ENCODE results near the gene PTK7.

PTK7 gene

DNA sequence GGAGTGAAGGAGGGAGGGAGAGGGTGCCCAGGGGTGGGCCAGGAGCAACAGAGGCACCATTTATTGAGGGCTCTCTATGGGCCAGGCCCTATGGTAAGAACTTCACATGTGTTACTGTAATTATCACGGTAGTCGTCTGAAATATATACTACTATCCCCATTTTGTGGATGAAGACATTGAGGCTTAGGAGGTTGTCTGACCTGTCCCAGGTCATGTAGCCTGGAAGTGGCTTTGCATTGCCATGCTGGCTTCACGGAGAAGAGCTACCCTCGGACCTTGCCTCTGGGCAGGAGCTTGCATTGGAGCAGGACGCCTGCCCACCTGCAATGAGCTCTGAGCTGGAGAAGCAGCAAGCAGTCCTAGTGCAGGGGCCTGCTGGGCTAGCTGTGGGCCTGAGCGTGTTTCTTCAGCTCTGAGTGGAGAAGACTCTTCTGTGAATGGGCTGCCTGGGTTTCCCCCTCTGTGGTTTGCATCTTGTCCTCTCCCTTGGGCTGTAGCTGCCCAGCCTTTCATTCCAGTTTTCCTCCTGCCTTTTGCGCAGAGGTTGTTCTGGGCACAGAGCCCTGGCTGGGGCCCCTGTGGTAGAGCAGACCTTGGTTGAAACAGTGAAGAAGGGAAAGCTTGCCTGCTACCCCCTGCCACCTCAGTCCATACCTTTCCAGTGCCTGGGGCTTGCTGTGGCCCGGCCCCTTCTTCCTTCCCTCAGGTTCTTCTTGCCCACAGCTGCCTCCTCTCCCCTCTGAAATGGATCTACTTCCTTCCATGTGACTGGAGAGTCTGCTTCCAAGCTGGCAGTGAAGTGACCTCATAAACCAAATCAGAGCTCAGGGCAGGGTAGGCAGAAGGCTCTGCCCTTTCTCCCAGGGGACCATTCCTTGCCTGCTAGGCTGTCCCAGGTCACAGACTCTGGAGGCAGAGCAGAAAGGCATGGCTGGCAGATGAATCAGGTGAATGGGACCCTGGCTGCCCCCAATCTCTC, 70.9 kb downstream of the PTK7 start:
- no peak for FAIRE-seq

DNA sequence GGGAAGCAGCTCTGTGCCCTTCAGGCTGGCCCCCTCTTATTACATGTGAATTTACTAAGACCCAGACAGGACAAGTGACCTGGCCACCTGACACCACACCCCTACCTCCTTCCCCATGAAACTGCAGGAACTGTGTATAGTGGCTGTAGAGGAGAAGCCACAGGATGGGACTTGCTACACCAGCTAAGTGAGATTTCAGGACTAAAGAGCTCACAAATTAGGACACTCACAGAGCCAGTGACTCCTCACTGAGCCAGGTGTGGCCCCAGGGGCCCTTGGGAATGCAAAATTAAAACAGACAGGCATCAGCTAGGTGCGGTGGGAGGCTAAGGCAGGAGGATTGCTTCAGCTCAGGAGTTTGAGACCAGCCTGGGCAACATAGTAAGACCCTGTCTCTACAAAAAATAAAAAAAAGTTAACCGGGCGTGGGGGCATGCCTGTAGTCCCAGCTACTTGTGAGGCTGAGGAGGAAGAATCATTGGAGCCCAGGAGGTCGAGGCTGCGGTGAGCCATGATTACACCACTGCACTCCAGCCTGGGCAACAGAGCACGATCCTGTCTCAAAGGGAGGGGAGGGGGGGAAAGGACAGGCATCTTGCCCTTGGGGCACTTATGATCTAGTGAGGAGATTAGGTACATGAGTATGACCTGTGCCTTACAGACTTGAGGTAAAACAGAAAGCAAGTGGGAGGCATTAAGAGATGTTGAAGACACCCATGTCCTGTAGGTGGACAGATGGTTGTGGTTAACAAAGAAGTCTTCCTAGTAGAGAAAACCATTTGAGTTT, 71.8 kb downstream of the PTK7 start:
- FAIRE-seq, result no peak

DNA sequence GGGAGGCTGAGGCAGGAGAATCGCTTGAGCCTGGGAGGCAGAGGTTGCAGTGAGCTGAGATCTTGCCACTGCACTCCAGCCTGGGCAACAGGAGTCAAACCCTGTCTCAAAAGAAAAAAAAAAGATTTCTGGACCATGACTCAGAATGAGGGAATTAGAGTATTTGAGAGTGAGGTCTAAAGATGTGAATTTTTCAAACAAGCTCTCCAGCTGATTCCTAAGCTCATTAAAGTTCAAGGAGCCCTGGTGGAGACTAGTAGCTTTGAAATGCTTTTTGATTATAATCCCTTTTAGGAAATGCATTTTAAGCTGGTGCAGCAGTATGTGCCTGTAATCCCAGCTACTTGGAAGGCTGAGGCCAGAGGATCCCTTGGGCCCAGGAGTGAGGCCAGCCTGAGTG, 73.2 kb downstream of the PTK7 start:
- FAIRE-seq, result no peak

DNA sequence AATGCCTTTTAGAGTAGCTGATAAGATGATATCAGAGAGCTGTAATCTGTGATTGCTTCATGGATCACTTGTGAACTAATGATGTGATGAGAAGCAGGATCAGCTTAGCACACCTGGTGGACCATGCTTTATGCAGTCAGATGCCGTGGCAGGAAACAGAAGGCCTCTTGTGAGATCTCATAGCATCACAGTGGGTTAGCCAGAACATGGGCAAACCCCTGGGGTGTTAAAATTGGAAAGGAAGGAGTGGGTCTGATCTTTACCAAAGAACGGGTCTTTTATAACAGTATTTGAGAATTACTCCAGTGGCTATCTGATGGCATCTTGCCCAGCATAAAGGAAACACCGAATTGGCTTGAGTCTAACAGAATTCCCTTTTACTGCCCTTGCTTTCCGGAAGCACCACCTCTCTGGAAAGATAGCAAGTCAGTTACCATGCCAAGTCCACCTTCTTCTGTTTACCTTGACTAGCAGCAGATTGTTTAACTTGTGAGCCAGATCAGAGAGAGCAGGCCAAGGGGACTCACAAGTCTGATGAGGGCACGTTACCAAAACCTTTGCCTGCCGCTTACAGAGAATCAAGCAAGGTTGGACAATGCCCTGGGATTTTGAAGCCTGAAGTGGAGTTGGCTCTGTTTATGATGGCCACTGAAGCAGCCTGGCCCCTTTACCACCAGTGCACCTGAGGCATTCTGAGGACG, 74.1 kb downstream of the PTK7 start:
- no peak for FAIRE-seq

DNA sequence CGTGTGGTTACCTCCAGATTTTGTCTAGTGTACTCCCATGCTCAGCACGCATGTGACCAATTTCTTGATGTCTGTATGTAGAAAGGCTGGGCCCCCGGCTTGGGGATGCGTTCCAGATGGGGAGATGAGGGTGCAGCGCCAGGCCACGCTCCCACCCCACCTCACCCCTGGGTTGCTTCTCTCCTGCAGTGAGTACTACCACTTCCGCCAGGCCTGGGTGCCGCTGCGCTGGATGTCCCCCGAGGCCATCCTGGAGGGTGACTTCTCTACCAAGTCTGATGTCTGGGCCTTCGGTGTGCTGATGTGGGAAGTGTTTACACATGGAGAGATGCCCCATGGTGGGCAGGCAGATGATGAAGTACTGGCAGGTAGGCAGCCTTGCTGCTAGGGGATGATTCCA, 83.5 kb downstream of the PTK7 start:
- FAIRE-seq, result no peak

- FAIRE-seq, result no peak
Measured at GRCh38 chr6:43163899-43164298, 87.8 kb downstream of the PTK7 start.

- no peak for FAIRE-seq
Measured at GRCh38 chr6:43170417-43170930, 94.4 kb downstream of the PTK7 start.

DNA sequence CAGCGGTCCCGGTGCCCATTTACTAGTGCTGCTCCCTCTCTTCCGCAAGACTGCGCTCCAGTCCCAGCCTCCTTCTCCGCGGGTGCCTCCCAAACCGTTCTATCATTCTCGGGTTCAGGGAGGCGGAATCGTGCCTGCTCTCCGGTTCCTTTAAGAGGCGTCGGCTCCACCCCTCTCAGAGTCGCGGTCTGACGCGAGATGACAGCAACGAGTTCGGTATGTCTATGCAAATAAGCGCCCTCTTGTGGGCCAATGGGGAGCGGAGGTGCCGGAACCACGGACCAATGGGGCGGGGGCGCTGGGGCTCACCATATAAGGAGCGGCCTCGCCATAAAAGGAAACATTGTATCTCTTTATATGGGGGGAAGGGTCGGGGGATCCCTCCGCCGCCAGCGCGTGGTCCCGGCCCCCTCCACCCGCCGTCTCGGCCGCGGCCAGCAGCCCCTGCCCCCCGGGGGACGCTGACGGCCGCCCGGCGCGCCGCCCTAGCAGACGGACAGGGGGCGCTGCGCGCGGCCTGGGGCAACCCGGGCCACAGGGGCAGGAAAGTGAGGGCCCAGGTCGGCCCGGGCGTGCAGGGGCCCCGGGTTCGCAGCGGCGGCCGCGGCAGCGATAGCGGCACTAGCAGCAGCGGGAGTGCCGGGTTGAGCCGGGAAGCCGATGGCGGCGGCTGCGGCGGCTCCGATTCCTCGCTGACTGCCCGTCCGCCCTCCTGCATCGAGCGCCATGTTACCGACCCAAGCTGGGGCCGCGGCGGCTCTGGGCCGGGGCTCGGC, 95.0 kb downstream of the PTK7 start, which contains the start of gene SRF:
Gene SRF (plus strand): TSS at position 339 of the 776 bp plus-strand sequence. CDS start 388 bp downstream, at position 727.
- FAIRE-seq, result peak; percentile 96

- FAIRE-seq, result no peak
Measured at GRCh38 chr6:43171707-43172103, 95.6 kb downstream of the PTK7 start.

DNA sequence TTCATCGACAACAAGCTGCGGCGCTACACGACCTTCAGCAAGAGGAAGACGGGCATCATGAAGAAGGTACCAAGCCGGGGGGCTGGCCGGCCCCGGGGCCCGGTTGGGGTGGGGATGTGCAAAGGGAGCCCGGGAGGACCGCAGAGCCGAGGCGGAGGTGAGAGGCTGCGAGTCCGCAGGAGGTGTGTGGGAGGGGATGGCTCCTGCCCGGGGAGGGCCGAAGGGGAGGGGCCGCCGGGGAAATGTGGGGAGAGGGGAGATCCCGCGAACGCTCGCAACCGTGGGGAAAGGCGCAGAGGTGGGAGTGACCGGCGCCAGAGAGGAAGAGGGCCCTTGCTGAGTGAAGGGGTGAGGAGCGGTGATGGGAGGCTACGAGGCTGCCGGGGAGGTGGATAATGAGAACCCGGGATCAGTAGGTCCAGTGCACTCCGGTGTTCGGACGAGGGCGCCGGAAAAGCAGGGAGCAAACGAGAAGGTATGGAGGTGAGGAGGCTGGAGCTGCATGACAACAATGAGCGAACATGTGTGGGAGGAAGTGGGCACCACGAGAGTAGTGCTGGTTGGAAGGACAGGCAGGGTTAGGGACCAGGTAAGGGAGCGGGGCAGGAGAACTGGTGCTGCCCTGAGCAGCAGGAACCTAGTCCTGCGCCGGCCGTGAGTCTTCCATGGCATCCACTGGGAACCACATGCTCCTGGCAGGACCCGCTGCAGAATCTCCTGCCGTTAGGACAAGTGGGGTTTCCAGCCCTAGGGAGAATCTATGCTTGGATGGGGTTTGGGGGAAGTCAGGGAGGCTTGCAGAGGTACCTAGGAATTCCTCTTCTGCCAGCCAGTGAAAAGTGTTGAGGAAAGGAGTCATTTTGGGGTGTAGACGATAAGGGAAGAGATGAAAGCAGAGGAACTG, 96.2 kb downstream of the PTK7 start:
- FAIRE-seq, result no peak

- FAIRE-seq, result no peak
Measured at GRCh38 chr6:43173591-43174262, 97.6 kb downstream of the PTK7 start.

GRCh38 chr6:43174263-43175112, 98.4 kb downstream of the PTK7 start:
- no peak for FAIRE-seq

- FAIRE-seq, result no peak
Measured at GRCh38 chr6:43175676-43176422, 99.7 kb downstream of the PTK7 start.

GRCh38 chr6:43176423-43176786, 100.3 kb downstream of the PTK7 start:
- FAIRE-seq, result no peak

DNA sequence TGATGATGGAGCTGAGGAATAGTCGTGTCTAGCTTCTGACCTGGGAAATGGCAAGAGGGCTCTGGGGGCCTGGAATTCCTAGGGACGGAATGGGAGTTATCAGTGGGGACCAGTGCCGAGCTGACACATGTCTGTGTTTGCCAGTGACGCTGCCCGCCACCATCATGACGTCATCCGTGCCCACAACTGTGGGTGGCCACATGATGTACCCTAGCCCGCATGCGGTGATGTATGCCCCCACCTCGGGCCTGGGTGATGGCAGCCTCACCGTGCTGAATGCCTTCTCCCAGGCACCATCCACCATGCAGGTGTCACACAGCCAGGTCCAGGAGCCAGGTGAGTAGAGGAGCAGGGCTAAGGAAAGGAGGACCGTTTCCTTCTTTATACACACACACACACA, 102.0 kb downstream of the PTK7 start:
- FAIRE-seq, result no peak

- no peak for FAIRE-seq
Measured at GRCh38 chr6:43178951-43179830, 103.1 kb downstream of the PTK7 start.

GRCh38 chr6:43180058-43180457, 103.9 kb downstream of the PTK7 start:
- FAIRE-seq, result no peak

- FAIRE-seq, result no peak
Measured at GRCh38 chr6:43180985-43181384, 104.9 kb downstream of the PTK7 start.
